Muscle of back (tissue), 11 donors: ENCODE results near the gene ITGB7. TPM values are rescaled to one million over a fixed set of nuclear protein-coding genes. Genes with fewer than 3 reads are reported as not detected.

Source experiments
- DNase-seq, 3 donors: peaks; one replicate each; pipeline versions ENCODE4 v3.0.0 to v3.0.0-alpha.2; 2013
- polyA plus RNA-seq, 10 donors: library from polyadenylated mRNA; unstranded; fragments of 120-200 nt; gene quantifications; one replicate each; pipeline ENCODE4 v1.2.1, GENCODE V29; 2013; ENCODE audit not compliant: insufficient read length in 10 of 10

ITGB7 gene
- polyA plus RNA-seq, 10 donors, result 0.46 to 5.6 (median 0.93) TPM

DNA sequence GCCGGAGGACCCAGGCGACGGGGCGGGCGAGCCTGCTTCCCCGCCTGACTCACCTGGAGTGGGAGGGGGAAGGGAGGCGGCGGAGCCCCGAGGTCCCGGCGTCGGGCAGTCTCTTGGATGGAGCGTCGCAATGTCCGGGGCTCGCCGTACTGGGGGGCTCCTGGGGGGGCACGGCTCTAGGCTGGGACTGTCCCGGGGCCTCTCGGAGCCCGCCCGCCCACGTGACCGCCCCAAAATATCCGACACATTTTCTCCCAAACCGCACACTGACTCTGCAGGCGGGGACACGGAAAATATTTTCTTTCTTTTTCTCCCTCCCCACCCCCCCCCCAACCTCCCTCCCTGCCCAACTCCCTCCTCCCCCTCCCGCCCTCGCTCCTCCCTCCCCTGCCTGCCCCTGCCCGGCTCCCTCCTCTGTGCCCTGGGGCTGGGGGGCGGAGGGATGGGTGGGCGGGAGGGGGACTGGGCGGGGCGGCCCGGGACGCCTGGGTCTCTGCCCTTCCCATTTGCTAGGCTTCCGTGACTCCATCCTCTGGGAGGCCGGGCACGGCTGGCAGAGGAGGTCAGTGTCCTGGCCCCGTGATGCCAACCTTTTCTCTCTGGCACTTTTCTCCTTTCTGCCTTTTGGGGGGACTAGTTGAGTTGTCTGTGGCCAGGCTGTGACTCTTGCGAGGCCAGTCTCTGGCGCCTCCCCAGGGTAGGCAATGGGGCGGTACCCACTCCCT, 25.0 kb upstream of the ITGB7 start, which contains the start of gene RARG:
RARG (minus strand) TSS at position 289 of the 725 bp plus-strand sequence. CDS start 4,664 bp downstream, outside the sequence.
- peak in 2 of 3 donors; percentile 46 to 76 for DNase-seq

- peak in 1 of 3 donors; percentile 66 for DNase-seq
Measured at GRCh38 chr12:53231671-53231920, 24.5 kb upstream of the ITGB7 start.

DNA sequence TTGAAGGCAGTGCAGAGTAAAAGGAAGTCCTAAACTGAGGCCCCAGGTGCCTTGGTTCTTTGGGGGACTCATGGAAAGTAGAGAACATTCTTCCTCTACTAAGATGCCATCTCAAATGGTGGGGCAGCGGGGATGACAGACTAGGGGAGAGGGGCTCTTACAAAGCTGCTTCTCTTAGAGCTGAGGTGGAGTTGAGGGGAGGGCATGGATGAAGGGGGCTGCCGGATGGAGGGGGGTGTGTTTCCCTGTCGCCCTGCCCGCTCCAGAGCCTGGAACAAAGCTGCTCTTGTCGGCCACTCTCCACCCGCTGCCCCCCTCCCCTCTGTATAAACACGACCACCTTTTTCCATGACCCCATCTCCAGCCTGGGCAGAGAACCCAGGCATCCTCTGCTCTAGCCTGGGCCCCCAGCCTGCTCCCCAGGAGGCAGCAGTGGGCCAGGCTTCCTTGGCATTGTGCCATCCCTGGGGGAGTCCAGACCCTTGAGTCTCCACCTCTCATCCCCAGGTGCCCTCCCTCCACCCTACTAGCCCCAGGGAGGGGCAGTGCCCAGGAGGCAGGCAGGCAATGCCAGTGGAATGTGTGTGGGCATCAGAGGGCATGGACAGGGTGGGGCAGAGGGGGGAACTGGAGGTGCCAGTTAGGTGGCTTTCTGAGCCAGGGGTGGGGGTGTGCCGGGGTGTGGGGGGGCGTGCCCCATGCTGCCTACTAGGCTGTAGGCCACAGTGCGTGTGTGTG, 23.2 kb upstream of the ITGB7 start:
- no peak for DNase-seq

DNA sequence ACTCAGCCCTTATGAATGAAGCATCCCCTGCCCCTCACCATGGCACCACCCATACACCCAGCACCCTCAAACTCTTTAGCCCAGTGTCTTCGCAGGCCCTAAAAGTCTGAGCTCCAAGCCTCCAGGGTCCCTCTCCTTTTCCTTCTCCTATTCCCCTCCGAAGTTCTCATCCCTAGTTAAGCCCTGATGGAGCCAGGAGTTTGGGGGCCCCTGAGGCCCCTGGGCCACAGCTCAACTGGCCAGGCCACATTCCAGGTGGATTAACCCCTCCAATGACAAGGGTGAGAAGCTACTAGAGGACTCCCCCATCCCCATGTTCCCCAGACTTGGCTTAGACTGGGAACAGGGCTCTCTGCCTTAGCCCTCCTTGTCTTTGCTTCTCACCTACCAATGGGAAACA, 22.4 kb upstream of the ITGB7 start:
- DNase-seq, result no peak

- no peak for DNase-seq
Measured at GRCh38 chr12:53227836-53228235, 20.8 kb upstream of the ITGB7 start.

GRCh38 chr12:53227341-53227740, 20.3 kb upstream of the ITGB7 start:
- no peak for DNase-seq

DNA sequence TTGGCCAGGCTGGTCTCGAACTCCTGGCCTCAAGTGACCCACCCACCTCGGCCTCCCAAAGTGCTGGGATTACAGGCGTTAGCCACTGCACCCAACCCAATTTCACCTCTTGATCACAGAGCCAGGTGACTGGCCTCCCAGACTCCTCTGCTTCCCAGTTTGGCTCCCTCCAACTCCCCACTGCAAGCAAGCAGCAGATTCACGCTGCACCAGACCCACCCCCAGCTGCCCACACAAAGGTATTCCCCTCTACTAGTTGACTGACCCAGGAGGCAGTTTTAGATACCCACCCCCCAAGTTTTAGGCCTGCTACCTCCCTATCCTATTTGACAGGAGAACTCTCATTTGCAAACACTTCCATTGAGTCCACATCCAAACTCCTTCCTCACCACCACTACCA, 19.8 kb upstream of the ITGB7 start:
- no peak for DNase-seq

DNA sequence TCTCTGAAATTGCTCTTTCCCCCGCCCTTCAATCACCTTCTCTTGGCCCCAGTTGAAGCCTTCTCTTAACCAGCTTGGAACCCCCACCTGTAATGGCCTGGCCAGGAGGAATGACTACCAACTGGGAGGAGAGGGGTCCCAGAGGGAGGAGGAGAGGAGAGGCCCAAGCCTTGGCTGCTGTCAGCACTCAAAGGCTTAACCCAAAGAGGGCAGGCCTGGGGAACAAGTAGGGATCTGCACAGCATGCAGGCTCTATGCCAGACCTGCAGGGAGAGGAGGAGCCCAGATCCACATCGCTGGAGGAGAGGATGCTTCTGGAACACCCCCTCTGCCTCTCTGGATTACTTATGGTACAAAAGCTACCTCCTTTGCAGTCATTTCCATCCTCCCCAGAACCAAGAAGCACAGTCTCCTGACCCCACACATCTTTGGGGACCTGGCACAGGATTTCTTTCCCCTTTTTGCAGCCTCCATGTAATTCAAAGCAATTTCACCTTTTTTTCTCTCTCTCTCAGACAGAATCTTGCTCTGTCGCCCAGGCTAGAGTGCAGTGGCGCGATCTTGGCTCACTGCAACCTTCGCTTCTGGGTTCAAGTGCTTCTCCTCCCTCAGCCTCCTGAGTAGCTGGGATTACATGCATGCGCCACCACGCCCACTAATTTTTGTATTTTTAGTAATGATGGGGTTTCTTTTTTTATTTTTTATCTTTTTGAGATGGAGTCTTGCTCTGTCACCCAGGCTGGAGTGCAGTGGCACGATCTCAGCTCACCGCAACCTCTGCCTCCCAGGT, 18.8 kb upstream of the ITGB7 start:
- DNase-seq, result no peak

- DNase-seq, result peak in 1 of 3 donors; percentile 48
Measured at GRCh38 chr12:53224897-53225634, 18.0 kb upstream of the ITGB7 start.

GRCh38 chr12:53224061-53224896, 17.2 kb upstream of the ITGB7 start:
- peak in 1 of 3 donors; percentile 64 for DNase-seq

DNA sequence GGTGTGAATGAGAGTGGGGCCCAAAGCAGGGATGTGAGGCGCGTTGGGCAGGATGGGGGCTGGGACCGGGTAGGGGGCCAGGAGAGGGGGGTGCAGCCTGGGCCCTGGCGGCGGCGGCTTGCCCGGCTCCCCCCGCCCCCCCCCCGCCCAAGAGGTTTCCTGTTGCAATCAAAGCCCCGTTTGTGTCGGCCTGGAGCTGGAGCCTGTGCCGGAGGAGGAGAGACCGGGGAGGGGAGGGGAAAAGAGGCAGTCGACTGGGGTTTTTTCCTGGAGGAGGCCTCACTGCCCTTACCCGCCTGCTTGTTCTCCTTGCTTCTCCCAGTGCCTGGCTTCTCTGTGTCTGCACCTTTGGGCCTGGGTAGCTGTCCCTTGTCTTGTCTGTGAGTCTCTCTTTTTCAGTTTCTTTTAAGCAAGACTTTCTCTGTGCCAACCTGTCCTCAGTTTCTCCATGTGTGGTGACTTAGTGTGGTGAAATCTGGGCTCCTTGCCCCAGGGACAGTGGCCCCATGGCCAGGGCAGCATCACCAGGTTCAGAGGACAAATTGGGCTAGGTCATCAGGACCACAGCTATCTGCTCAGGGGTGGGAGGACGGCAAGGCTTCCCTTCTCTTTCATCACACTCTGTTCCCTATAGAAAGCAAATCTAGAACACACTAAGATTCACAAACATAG, 16.5 kb upstream of the ITGB7 start:
- peak in 2 of 3 donors; percentile 46 to 71 for DNase-seq

GRCh38 chr12:53222806-53223261, 15.8 kb upstream of the ITGB7 start:
- no peak for DNase-seq

DNA sequence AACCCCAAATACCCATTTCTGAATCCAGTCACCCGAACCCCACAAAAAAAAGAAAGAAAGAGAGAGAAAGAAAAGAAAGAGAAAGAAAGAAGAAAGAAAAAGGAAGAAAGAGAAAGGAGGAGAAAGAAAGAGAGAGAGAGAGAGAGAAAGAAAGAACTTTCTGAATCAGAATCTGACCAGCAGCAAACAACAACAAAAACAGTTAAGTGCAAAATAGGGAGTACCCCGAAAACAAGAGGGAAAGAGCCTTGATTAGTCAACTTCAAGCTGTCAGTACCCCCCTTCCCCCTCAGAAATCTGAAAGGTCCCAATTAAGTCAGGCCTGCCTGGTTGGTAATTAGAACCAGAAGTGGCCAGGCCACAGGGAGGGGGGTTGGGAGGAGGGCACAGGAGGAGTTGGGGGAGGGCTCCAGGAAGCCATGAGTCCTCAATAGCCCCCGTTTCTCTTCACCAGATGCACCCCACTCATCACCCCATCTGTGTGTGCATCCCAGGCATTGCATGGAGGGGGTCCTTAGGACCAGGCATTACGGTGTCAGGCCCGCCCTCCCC, 15.2 kb upstream of the ITGB7 start:
- DNase-seq, result no peak

DNA sequence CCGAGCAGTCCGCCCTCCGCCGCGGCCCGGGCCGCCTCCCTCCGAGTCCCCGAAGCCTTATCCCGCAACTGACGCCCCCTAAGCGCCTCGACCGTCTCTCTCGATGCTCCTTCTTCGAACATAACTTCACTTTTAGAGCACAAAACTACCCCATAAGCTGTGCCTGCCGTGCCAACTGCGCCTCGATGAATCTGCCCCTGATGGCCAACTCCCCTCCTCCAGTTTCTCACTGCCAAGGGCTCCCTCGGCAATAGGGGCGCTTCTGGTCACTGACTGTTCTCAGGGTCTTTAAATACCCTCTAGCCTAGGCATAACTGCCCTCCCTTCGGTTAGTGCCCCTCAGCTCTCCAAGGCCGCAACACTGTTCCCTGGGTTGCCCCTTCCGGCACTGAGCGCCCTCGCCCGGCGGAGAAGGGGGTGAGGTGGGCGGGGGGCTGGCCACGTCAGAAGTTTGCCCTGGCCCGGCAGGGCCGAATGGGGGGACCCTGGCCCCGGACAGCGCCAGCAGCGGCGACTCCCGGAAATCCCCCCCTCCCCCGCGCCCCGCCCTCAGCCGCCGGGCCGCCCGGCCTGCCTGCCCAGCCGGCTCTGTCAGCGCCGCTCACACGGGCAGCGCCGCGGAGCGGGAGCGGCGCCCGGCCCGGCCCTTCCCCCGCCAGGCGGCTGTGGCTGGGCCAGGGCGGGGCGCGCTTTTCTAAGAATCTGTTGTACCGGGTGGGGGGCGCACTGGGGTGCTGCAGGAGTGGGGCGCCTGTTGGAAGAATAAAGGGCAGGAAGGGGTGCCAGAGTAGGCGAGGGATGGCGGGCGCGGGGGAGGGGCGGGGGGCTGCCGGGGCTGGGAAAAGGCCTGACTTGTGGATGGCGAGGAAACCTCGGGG, 14.4 kb upstream of the ITGB7 start:
- DNase-seq, result peak in 1 of 3 donors; percentile 75

DNA sequence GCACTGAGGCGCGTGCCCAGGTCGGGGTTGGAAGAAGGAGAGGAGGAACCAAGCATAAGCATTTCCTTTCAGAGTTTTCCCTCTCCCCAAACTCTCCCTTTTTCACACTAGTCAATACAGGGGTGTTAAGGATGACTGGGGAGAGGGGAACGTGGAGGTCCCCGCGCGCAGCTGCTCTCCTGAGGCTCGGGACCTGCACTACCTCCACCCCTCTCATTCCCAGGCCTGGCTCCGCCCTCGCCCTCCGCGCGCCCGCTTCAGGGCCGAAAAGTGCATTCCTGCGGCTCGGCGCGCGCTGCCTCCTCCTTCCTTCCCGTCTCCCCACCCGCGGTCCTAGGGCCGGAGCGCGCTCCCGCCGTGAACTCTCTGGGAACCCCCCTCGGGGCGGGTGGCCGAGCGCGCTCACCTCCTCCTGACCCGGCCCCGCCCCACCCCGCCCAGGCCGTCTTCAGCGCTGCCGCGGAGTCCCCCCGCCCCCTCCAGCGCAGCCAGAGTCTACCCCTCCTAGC, 13.7 kb upstream of the ITGB7 start:
- DNase-seq, result peak; percentile 94 to 97 (median 95)

- DNase-seq, result peak; percentile 73 to 95 (median 82)
Measured at GRCh38 chr12:53219956-53220693, 13.1 kb upstream of the ITGB7 start.

- peak in 2 of 3 donors; percentile 45 to 81 for DNase-seq
Measured at GRCh38 chr12:53219292-53219955, 12.4 kb upstream of the ITGB7 start.
